IMR-90 (cell line): ENCODE results near the gene AAGAB.

ENCODE experiments used
- CTCF ChIP-seq: conservative IDR thresholded peaks from 2 replicates; pipeline ENCODE4 v1.5.1; 2012; ENCODE audit warnings: mild to moderate bottlenecking, low read depth, low read length, improper control_type of control experiment
- FOS ChIP-seq: fragments of 150-350 bp; IDR thresholded peaks from 2 replicates; pipeline ENCODE4 v1.6.1; 2016; ENCODE audit warnings: low read depth, low read length
- MAFK ChIP-seq: IDR thresholded peaks from 2 replicates; pipeline ENCODE4 v1.6.1; 2012; ENCODE audit warnings: low read depth, low read length, improper control_type of control experiment
- MAZ ChIP-seq: IDR thresholded peaks from 2 replicates; pipeline ENCODE4 v1.6.1; 2012; ENCODE audit warnings: low read depth, mild to moderate bottlenecking, low read length, improper control_type of control experiment, moderate library complexity, borderline replicate concordance
- POLR2A ChIP-seq: IDR thresholded peaks from 2 replicates; pipeline ENCODE4 v1.6.1; 2012; ENCODE audit warnings: mild to moderate bottlenecking, low read depth, low read length
- SMC3 ChIP-seq: fragments of 150-350 bp; IDR thresholded peaks from 2 replicates; pipeline ENCODE4 v1.6.1; 2016; ENCODE audit warnings: low read depth, mild to moderate bottlenecking, antibody characterized with exemption, low read length, moderate library complexity
- USF2 ChIP-seq: fragments of 150-350 bp; IDR thresholded peaks from 2 replicates; pipeline ENCODE4 v1.6.1; 2017; ENCODE audit warnings: mild to moderate bottlenecking, antibody characterized with exemption, low read length, low read depth

GRCh38 chr15:67156834-67157233 is 97.6 kb downstream of the AAGAB start:
- TF ChIP-seq CTCF, result no peak
- TF ChIP-seq MAZ, result no peak
- TF ChIP-seq POLR2A, result no peak
- no peak for TF ChIP-seq MAFK
- no peak for TF ChIP-seq FOS
- TF ChIP-seq USF2, result no peak
- no peak for TF ChIP-seq SMC3
